ENCODE measurements around the gene DNAJB14. TPM values are rescaled to one million over a fixed set of nuclear protein-coding genes. Genes with fewer than 3 reads are reported as not detected.

DNAJB14 gene
- total RNA-seq, 1 donor from 2014 or later, result 48.8 TPM

DNA sequence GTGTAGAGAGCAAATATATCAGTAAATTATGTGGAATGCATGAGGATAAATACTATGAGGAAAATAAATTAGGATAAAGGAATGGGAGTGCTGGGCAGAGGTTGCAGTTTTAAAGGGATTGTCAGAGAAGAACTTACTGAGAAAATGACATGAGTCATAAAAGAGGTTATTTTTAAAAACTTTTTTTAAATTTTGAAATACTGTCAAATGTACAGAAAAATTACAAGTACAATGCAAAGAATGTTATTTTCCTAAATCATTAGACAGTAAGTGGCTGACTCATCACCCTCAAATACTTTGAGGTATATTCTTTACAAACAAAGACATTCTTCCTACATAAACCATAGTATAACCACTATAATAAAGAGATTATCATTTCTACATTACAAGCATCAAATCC is 33.5 kb upstream of the DNAJB14 start:
- intact Hi-C loops (cut with micrococcal nuclease), result no loop called here
- TF ChIP-seq, protein P1, sequence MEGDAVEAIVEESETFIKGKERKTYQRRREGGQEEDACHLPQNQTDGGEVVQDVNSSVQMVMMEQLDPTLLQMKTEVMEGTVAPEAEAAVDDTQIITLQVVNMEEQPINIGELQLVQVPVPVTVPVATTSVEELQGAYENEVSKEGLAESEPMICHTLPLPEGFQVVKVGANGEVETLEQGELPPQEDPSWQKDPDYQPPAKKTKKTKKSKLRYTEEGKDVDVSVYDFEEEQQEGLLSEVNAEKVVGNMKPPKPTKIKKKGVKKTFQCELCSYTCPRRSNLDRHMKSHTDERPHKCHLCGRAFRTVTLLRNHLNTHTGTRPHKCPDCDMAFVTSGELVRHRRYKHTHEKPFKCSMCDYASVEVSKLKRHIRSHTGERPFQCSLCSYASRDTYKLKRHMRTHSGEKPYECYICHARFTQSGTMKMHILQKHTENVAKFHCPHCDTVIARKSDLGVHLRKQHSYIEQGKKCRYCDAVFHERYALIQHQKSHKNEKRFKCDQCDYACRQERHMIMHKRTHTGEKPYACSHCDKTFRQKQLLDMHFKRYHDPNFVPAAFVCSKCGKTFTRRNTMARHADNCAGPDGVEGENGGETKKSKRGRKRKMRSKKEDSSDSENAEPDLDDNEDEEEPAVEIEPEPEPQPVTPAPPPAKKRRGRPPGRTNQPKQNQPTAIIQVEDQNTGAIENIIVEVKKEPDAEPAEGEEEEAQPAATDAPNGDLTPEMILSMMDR (IDR thresholded peaks at IDR 0.05), result no peak
- H3K4me1 Mint-ChIP-seq, result no peaks in the 10 kb centered on the region
- no peak for ATAC-seq (ENCODE audit: low read depth)
- H3K27ac Mint-ChIP-seq, result no peak overlapping the region
- H3K36me3 Mint-ChIP-seq (ENCODE audit: low read depth), result no peaks in the 10 kb centered on the region
- H3K9me3 Mint-ChIP-seq, result peaks cover 5% of the 10 kb centered on the region
- no peak overlapping the region for H3K4me3 Mint-ChIP-seq
- DNase-seq, result no peak
- CTCF ChIA-PET, result no interaction called here
- peaks cover 12% of the 10 kb centered on the region for H3K27me3 Mint-ChIP-seq
- POLR2A ChIA-PET, result no interaction called here

DNA sequence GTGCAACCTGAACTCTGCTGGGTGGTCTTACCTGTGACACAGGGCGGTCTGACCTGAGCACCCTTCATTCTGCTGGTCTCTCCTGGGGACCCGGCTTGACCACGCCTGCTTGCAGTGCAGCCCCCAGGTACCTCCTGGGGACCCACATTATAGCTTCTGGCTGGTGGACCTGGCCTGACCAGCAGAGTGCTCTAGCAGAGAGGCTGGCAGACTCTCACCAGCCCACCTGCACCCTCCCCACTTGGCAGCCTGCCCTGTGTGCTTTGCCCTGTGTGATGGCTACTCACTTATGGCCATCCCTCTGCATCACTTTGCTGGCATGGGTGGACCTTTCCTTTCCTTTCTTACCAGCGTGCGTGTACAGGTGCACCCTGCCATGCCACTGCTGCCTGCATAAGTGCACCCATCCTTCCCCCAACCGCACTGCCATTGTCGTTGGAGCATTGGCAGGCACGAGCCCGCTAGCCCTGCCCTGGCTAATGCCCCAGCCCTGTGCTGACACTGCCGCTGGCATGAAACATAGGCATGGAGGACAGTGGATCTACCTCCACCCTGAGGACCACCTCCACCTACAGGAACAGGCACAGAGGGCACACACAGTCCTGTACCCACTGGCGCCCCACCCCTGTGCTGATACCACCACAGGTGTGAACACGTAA is 25.2 kb upstream of the DNAJB14 start:
- H3K27me3 Mint-ChIP-seq, result peaks cover 11% of the 10 kb centered on the region
- no peak for DNase-seq
- no peaks in the 10 kb centered on the region for H3K36me3 Mint-ChIP-seq (ENCODE audit: low read depth)
- ChIA-PET POLR2A (no interaction called here), CTCF (no interaction called here)
- intact Hi-C loops (cut with micrococcal nuclease), result no loop called here
- H3K4me3 Mint-ChIP-seq, result no peak overlapping the region
- no peak overlapping the region for H3K27ac Mint-ChIP-seq
- no peaks in the 10 kb centered on the region for H3K4me1 Mint-ChIP-seq
- peaks cover 7% of the 10 kb centered on the region for H3K9me3 Mint-ChIP-seq
- no peak for ATAC-seq (ENCODE audit: low read depth)
- TF ChIP-seq, protein P1 (IDR thresholded peaks at IDR 0.05), result no peak

DNA sequence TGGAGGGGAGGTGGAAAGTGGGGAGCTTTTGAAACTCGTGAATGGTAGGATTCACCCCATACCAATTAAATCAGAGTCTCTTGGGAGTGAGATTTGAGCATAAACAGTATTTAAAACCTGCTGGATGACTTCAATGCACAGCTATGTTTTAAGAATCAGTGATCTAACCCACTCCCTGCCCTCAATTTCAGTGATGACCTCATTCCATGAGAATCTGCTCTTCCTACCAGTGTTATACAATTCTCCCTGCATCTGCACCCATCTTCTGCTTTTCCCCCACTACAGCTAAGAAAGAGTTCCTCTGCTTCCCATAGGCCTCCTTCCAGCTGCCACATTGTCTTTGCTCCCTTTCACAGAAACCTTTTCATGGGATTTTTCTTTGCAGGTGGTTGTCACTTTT is 21.9 kb upstream of the DNAJB14 start:
- intact Hi-C loops (cut with micrococcal nuclease), result no loop called here
- Mint-ChIP-seq H3K4me1 (no peaks in the 10 kb centered on the region), H3K4me3 (no peak overlapping the region), H3K27me3 (peaks cover 10% of the 10 kb centered on the region), H3K9me3 (peaks cover 2% of the 10 kb centered on the region), H3K27ac (no peak overlapping the region), H3K36me3 (ENCODE audit: low read depth) (no peaks in the 10 kb centered on the region)
- TF ChIP-seq, protein P1 (IDR thresholded peaks at IDR 0.05), result no peak
- POLR2A ChIA-PET, result no interaction called here
- CTCF ChIA-PET, result no interaction called here
- ATAC-seq (ENCODE audit: low read depth) (no peak), DNase-seq (no peak)

DNA sequence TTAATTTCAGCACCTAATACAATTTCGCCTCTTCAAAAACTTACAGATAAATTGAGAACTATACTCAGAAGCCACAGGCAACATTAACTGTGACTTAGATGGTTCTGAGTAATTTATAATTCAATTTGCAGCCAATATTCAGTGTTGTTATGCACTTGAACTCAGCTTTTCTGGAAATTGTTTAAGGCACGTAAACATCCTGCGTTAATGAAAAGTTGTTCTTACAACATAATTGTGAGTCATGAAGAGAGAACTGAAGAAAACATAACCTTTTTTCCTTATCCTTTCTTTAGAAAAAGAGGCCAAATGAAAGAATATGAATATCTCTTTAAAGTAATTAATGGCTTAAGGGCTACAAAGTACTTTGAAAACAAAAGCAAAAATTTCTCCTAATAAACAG is 20.3 kb upstream of the DNAJB14 start:
- intact Hi-C loops (cut with micrococcal nuclease), result no loop called here
- no peak overlapping the region for H3K27ac Mint-ChIP-seq
- ChIA-PET CTCF (no interaction called here), POLR2A (no interaction called here)
- peaks cover 2% of the 10 kb centered on the region for H3K27me3 Mint-ChIP-seq
- H3K9me3 Mint-ChIP-seq, result no peaks in the 10 kb centered on the region
- H3K36me3 Mint-ChIP-seq (ENCODE audit: low read depth), result no peaks in the 10 kb centered on the region
- ATAC-seq (ENCODE audit: low read depth) (no peak), DNase-seq (no peak)
- H3K4me3 Mint-ChIP-seq, result no peak overlapping the region
- no peaks in the 10 kb centered on the region for H3K4me1 Mint-ChIP-seq
- TF ChIP-seq, protein P1 (IDR thresholded peaks at IDR 0.05), result no peak

DNA sequence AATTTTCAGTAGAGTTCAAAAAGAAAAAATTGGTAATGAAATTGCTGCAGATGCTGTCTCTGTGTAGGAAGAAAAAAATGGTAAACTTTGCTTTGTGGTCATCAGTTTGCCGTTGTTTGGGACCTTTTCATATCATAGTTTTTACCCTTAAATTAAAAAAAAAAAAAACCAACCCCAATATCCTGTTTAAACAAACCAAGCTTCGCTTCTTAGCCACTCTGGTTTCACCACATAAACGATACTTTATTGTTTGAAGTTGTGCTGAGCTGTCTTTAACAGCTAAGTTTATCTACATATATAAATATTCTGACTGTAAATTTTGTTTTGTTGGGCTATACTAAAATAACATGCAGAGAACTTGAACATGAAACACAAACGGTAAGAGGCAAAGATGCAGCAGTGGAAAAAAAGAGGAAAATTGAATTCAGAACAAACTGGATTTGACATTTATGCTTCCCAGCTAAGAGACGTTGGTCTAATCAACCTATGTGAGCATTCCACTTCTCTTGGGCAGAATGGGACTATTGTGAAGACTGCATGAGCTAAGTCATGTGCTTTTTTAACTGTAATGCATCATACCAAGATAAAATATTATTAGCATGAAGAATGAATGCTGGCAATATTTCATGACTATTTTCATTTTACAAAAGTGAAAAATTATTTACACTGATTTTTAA is 19.4 kb upstream of the DNAJB14 start:
- Mint-ChIP-seq H3K27me3 (peaks cover 2% of the 10 kb centered on the region), H3K27ac (no peak overlapping the region), H3K36me3 (ENCODE audit: low read depth) (no peaks in the 10 kb centered on the region), H3K4me3 (no peak overlapping the region), H3K4me1 (no peaks in the 10 kb centered on the region), H3K9me3 (no peaks in the 10 kb centered on the region)
- POLR2A ChIA-PET, result no interaction called here
- ATAC-seq (ENCODE audit: low read depth), result no peak
- intact Hi-C loops (cut with micrococcal nuclease), result no loop called here
- CTCF ChIA-PET, result no interaction called here
- TF ChIP-seq, protein P1 (IDR thresholded peaks at IDR 0.05), result no peak
- no peak for DNase-seq
